Skeletal muscle cell (primary cell): ENCODE measurements around the gene ADAM8.
"Not testable (repeated sequence)": the region's sequence is repeated elsewhere in the genome, so short reads cannot be mapped to it uniquely, and the experiment has no call there.

ENCODE experiments used
- DNase-seq: peaks from one replicate; pipeline ENCODE4 v3.0.0-alpha.2; 2010; ENCODE audit warnings: low read depth
- H3K4me3 ChIP-seq: 2 replicates; pipeline ENCODE4 v1.5.1; 2011; ENCODE audit warnings: low read depth, mild to moderate bottlenecking, control low read depth, low read length, moderate library complexity

ADAM8 gene

GRCh38 chr10:133239990-133240389 is 36.7 kb downstream of the ADAM8 start:
- DNase-seq = no peak

GRCh38 chr10:133238466-133238804 is 38.2 kb downstream of the ADAM8 start:
- no peak overlapping the region for H3K4me3 ChIP-seq
- DNase-seq = no peak

More at GRCh38 chr10:133239990-133240389, 36.7 kb downstream of the ADAM8 start:
- H3K4me3 ChIP-seq = no peak overlapping the region

- H3K4me3 ChIP-seq = no peak within 1 kb of the TSS
- DNase-seq = no peak
Observed at GRCh38 chr10:133237588-133238465, 38.8 kb downstream of the ADAM8 start, which contains the start of gene VENTX. Gene VENTX (plus strand): TSS chr10:133237855. CDS start chr10:133237915, 60 bp downstream.

GRCh38 chr10:133237241-133237587 is 39.5 kb downstream of the ADAM8 start:
- no peak overlapping the region for H3K4me3 ChIP-seq
- DNase-seq = no peak

GRCh38 chr10:133236401-133237240 is 40.0 kb downstream of the ADAM8 start:
- DNase-seq = no peak
- no peak overlapping the region for H3K4me3 ChIP-seq

- no peak for DNase-seq
- no peak overlapping the region for H3K4me3 ChIP-seq
Observed at GRCh38 chr10:133235932-133236331, 40.7 kb downstream of the ADAM8 start.

- H3K4me3 ChIP-seq = no peak overlapping the region
- DNase-seq = no peak
Observed at GRCh38 chr10:133235265-133235855, 41.3 kb downstream of the ADAM8 start.

GRCh38 chr10:133234796-133235195 is 41.9 kb downstream of the ADAM8 start:
- not testable (repeated sequence) for DNase-seq, H3K4me3 ChIP-seq

GRCh38 chr10:133231946-133232574 is 44.6 kb downstream of the ADAM8 start:
- DNase-seq = no peak

GRCh38 chr10:133231244-133231945 is 45.3 kb downstream of the ADAM8 start:
- H3K4me3 ChIP-seq = no peak overlapping the region
- no peak for DNase-seq

More at GRCh38 chr10:133231946-133232574, 44.6 kb downstream of the ADAM8 start:
- H3K4me3 ChIP-seq = no peak overlapping the region

- no peak for DNase-seq
- no peak overlapping the region for H3K4me3 ChIP-seq
Observed at GRCh38 chr10:133230387-133231195, 46.1 kb downstream of the ADAM8 start.

GRCh38 chr10:133230044-133230361 is 46.7 kb downstream of the ADAM8 start, which contains the start of gene UTF1:
Gene UTF1 (plus strand): TSS chr10:133230217. CDS start chr10:133230289, 72 bp downstream.
- H3K4me3 ChIP-seq = no peak within 1 kb of the TSS
- DNase-seq = no peak

- no peak for DNase-seq
- no peak overlapping the region for H3K4me3 ChIP-seq
Observed at GRCh38 chr10:133229265-133230043, 47.2 kb downstream of the ADAM8 start.

GRCh38 chr10:133227256-133227655 is 49.4 kb downstream of the ADAM8 start:
- DNase-seq = no peak
- no peak overlapping the region for H3K4me3 ChIP-seq

GRCh38 chr10:133226251-133226808 is 50.3 kb downstream of the ADAM8 start:
- DNase-seq = no peak
- H3K4me3 ChIP-seq = no peak overlapping the region

GRCh38 chr10:133225707-133226191 is 50.9 kb downstream of the ADAM8 start:
- no peak for DNase-seq
- H3K4me3 ChIP-seq = no peak overlapping the region

- no peak overlapping the region for H3K4me3 ChIP-seq
- DNase-seq = no peak
Observed at GRCh38 chr10:133224756-133225372, 51.8 kb downstream of the ADAM8 start.
